HG03378 (cell line): ENCODE data around the gene FAT4.
A peak's percentile ranks its signal among the peaks of the same experiment; 100 is the strongest.

ENCODE experiments used
- ATAC-seq: cut with Tn5 transposase; IDR thresholded peaks from one replicate; pipeline ENCODE4 v1.9.1; 2021; ENCODE audit warnings: mild to moderate bottlenecking, moderate library complexity; ENCODE audit not compliant: unreplicated experiment

Gene FAT4, protein sequence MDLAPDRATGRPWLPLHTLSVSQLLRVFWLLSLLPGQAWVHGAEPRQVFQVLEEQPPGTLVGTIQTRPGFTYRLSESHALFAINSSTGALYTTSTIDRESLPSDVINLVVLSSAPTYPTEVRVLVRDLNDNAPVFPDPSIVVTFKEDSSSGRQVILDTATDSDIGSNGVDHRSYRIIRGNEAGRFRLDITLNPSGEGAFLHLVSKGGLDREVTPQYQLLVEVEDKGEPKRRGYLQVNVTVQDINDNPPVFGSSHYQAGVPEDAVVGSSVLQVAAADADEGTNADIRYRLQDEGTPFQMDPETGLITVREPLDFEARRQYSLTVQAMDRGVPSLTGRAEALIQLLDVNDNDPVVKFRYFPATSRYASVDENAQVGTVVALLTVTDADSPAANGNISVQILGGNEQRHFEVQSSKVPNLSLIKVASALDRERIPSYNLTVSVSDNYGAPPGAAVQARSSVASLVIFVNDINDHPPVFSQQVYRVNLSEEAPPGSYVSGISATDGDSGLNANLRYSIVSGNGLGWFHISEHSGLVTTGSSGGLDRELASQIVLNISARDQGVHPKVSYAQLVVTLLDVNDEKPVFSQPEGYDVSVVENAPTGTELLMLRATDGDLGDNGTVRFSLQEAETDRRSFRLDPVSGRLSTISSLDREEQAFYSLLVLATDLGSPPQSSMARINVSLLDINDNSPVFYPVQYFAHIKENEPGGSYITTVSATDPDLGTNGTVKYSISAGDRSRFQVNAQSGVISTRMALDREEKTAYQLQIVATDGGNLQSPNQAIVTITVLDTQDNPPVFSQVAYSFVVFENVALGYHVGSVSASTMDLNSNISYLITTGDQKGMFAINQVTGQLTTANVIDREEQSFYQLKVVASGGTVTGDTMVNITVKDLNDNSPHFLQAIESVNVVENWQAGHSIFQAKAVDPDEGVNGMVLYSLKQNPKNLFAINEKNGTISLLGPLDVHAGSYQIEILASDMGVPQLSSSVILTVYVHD (N-terminal part only)

DNA sequence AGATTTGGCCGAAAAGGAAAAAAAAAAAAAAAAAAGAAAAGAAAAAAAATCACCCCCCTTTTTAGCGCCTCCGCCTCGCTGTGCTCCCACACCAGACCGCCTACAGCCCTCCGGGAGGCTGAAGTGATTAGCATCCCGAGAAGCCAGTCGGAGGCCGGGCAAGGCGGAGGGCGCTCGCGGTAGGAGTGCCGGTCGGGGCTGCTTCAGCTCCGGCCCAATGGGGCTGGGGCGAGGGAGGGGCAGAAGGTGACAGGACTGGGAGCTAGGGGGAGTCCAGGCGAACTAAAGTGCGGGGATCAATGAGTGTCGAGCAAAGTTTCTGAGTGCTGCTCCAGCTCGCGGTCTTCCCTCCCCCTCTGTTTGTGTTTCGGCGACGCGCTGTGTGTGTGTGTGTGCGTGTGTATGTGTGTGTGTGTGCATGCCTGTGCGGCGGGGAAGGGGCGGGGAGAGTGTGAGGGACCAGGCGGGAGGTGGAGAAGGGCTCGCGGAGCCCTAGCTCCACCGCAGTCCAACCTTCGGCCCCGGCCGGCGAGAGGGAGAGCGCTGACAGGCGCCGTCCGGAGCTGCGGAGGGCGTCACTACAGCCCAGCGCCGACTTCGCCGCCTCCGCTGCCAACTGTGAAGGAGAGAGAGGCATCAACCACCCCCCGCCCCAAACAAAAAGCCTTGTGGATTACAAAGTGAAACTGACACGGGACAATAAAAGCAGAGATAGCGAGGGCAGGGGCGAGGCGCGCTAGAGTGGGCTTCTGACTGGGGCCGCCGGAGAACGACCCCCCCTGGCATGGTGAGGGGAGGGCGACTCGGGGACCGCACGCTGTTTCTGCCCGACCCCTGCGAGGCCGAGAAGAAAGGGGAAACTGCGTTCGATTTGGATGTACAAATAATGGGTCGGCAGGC, at the start of gene FAT4:
Gene FAT4 (plus strand): TSS at position 280 of the 900 bp plus-strand sequence. CDS start 1,457 bp downstream, outside the sequence.
- ATAC-seq: peak; percentile 72

DNA sequence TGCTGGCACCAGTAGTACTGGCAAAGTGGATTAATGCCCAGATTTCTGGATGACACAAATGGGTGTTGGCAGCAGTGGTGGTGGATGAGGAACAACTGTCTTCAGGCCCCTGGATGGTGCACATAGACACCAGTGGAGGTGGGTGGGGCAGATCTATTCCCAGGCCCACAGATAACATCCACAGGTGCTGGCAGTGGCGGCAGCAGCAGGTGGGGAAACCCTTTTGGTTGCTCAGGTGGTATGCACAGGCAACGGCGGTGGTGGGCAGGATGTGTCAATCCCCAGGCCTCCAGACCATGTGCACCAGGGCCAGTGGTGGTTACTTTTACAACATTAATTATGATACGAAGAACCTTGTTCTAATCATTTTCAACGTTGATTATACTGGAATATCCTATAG, 48.9 kb upstream of the FAT4 start:
- no peak for ATAC-seq

DNA sequence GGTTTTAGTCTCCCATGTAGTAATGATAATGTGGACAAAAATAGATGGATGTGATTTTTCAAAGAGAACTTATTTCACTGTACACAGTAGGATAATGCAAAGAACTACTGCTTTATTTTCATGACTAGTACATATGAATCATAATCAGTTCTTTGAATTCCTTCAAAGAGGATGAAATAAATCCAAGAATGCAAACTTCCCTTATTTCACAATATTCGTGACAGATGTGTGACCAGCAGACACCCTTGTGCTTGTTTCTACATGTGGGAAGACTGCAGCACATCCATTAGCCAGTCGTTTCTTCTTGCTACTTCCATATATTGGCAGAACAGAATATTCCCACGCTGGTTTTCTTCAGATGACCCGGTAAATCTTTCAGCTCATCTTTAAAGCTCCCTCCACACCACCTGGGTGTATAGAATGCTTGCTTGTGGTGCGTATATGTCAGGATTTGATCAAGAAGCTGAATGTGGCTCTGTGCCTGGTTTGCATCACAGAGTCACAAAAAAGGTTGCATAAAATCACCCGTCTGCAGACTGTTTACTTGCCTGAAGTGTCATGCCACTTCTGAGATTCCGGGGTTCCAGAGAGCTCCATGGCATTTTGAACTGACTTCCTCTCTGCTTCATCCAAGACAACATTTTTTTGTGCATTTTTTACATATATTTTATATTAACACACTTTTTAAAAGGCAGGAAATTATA, 47.7 kb upstream of the FAT4 start:
- no peak for ATAC-seq

DNA sequence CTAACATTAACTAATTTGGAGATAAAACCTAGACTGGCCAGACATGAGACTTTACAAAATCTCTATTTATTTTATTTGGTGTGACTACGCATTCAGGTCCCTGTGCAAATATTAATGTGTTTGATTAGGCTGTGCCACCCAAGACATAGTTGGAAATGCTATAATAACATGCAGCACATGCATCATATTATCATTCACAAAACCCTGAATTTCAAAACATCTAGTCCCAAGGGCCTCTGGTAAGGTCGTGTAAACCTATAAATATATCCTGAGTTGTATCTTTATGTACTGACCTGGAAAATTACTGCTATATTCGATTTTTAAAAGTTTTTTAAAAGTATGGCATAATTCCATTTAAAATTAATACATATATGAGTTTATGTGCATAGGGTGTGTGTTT, 47.1 kb upstream of the FAT4 start:
- ATAC-seq: no peak

DNA sequence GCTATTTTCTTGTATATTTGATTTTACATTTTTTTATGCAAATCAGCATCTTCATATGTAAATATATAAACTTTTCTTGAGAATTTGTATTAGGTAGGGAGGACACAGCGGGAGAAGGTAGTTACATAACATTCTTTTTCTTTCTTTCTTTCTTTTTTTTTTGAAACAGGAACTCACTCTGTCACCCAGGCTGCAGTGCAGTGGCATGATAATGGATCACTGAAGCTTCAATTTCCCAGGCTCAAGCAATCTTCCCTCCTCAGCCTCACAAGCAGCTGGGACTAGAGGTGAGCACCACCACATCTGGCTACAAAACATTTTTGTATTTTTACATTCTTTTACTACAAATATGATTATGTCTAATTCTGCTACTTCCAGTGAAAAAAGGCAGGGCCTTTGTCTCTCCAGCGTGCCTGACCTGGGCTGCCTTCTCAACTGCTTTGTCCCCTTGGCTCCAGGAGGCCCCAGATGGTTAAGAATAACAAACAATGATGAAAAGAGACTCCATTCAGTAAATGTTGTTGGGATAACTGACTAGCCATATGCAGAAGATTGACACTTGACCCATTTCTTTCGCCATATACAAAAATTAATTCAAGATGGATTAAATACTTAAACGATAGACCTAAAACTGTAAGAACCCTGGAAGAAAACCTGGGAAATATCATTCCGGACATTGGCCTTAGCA, 46.5 kb upstream of the FAT4 start:
- no peak for ATAC-seq

DNA sequence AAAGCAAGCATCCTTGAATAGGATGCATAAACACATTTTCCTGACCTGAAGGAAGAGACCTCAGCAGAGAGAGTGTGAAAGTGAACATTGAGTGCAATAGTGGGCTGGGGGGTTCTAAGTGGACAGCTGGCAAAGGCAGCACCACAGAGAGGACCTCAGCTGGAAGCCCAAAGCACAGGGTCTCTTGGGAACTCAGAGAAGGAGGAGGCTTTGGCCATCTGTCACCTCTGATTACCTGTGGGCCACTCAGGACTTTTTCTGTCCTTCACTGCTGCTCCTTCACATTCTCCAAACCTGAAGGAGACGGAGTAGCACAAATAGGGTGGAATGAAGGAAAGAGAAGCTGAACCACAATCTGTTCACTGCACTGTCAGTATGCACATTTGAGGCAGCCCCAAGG, 37.9 kb upstream of the FAT4 start:
- no peak for ATAC-seq

DNA sequence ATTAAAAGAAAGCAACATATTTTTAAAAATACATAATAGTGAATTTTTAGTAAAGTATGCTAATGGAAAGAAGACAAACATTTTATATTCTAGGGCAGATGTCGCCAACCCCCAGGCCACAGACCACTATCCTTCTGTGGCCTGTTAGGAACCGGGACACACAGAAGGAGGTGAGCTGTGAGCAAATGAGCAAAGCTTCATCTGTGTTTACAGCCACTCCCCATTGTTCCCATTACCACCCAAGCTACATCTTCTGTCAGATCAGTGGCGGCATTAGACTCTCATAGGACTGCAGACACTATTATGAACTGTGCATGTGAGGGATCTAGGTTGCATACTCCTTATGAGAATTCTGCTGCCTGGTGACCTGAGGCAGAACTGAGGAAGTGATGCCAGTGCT, 37.0 kb upstream of the FAT4 start:
- ATAC-seq: no peak

DNA sequence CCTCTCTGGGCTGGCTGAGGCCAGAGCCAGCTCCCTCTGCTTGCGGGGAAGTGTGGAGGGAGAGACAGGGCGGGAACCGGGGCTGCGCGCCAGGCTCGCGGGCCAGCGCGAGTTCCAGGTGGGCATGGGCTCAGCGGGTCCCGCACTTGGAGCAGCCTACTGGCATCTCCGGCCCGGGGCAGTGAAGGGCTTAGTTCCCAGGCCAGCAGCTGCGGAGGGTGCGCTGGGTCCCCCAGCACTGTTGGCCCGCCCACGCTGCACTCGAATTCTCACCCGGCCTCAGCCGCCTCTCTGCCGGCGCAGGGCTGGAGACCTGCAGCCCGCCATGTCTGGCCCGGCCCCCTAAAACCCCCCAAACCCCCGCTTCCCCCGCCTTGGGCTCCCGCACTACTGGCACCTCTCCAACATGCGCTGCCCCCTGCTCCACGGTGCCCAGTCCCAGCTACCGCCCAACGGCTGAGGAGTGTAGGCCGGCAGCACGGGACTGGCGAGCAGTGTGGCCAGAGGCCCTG, 33.8 kb upstream of the FAT4 start:
- ATAC-seq: no peak

DNA sequence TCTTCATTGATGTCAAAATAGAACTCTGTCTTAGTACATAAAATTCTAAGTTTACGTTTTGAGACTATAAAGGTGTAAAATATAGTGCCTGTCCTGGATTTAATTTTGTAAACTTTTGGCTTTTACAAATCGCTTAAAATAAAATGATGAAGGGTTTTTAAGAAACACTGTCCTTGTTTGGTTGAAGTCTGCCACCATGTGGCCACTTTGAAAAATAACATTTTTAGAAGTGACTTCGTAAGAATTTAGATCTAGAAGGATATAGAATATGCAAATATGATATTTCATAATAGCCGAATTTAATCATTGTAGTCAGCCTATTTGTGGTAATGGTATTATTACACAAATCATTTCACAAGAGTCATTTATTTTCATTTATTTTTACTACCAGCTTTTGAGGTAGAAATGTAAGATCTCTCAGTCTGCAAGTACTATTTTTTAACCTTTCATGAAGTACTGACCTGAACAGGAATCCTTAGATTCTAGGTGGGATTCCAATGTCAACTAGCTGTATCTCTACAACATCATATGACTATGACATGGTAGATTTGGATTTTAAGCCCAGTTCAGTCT, 31.0 kb upstream of the FAT4 start:
- no peak for ATAC-seq

DNA sequence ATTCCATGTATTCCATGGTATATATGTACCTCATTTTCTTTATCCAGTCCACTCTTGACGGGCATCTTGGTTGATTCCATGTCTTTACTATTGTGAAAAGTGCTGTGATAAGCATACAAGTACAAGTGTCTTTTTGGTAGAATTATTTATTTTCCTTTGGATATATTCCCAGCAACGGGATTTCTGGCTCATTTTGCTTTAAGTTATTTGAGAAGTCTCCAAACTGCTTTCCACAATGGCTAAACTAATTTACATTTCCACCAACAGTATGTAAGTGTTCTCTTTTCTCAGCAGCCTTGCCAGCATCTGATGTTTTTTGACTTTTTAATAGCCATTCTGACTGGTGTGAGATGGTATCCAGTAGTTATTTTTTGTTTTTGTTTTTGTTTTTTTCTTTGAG, 17.6 kb upstream of the FAT4 start:
- ATAC-seq: no peak

DNA sequence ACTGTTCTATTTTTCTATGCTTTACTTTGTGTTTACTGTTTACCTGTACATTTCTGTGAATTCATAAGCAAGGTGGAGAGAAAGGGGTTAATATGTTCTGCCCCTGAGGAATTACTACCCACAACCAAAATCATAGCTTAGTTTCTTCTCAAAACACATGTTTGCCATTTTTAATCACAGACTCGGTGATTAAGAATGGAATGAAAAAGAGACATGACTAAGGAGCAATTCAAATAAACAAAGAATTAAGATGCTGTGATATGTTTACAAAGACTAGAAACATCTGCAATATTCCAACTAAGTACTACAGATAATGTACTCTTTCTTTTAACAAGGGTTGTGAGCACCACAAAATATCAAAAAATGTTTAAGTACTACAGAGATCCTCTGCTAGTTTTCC, 11.7 kb upstream of the FAT4 start:
- ATAC-seq: no peak

DNA sequence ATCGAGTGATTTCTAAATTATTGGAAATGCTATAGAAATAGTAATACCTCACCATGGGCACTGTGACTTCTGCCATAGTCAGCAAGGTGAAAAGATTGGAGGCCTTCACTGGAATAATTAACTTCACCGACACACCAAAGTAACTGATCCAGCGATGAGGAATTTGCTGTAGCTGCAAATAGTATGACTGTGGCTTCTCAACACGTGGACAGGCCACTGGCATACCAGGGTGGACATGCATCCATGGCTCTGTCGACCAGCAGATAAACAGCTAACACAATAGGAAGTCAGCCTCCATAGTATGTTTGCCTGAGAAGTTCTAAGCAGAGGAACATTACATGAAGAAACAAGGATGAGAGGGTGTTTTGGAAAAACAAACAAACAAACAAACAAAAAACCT, 10.9 kb upstream of the FAT4 start:
- ATAC-seq: no peak

DNA sequence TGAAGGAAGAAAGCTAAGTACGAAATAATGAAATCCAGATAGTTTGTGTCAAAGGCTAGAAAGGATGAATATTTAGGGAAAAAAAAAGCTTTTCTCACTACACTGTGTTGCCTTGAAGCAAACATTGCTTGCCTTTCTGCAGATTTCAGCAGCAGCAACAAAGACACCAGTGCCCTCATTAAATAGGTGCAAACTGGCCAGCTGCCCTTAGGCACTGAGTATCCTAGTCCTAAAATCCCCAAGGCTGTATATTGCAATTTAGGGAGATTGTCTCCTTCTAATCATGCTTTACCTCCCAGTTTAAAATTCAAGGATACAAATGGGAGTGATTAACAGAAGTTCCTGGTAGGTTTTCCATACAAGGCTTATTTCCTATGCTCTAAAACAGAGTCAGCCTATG, 8.6 kb upstream of the FAT4 start:
- ATAC-seq: no peak

DNA sequence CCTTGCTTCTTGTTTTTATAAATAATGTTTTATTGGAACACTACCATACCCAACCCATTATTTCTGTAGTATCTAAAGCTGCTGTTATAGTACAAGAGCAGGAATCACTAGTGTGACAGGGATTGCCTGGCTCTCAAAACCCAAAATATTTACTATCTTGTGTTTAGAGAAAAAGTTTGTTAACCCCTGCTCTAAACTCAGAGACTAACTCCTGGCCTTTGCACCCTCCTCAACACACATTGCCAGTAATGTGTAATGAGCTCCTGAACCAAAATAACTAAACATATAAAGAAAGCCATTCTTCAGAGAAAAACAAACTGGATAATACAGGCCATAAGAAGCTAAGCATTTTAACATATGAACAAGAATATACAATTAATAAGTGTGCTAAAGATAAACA, 8.2 kb upstream of the FAT4 start:
- ATAC-seq: no peak

DNA sequence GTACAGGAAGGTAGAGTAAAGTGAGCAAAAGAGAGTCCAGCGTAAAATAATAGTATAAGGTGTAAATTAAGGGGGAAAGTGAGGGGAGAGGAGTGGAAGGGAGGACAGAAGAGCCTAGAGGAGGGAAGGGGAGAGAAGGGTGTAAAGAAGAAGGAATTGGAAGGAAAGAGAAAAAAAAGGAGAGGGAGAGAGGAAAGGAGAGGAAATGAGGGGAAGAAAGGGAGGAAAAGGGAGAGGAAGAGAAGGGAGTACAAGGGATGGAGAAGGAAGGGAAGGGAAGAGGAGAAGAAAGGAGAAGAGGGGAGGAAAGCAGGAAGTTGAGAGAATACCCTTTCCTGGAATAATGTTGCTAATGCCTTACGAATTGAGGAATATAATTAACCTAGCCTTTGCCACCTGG, 3.3 kb upstream of the FAT4 start:
- ATAC-seq: no peak

DNA sequence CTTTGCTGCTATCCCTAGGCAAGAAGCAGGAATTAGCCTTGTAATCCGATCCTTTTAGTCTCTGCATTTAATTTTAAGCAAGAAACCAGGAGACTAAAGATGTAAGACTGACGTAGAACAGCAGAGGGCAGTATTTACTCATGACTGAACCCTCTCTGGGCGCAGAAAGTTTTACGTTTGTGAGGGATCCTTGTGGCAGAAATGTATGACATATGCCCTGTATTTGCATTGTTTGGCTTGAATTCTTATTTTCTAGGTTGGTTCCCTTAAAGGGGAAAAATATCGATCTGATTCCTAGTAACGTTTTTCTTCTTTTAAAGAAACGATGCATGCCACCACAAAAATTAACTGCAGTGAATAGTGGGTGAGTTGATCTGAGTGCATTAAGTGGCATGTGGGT, 1.3 kb upstream of the FAT4 start:
- ATAC-seq: peak; percentile 70

DNA sequence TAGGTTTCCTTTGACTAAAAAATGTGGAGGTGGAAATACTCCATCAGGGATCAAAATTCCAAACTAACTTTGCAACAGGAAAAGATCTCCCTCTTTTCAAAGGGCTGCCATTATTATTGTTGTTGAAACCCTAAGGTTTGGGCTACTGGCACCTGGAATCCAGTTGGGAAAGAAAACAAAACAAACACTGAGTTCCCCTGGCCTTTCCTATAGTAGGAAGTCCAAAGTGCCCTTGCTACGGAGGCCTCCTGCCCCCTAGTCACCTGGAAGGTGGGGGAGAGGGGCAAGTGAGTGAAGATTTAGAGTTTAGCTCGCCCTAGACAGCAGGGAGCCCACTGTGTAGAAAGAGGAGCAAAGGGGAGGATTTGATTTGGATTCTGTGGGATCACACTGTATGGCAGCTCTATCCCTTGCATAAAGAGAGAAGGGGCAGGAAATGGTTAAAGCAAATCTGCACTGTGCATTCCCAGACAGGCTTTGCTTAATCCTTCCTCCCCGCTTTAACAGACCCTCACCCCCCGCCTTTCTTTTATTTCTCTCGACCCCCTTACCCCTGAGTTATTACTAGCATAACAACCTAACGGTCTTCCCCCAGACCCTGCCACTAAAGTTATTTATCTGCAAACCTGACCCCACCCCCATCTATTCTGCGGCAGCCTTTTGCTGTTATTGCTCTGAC, 627 bp upstream of the FAT4 start:
- no peak for ATAC-seq

DNA sequence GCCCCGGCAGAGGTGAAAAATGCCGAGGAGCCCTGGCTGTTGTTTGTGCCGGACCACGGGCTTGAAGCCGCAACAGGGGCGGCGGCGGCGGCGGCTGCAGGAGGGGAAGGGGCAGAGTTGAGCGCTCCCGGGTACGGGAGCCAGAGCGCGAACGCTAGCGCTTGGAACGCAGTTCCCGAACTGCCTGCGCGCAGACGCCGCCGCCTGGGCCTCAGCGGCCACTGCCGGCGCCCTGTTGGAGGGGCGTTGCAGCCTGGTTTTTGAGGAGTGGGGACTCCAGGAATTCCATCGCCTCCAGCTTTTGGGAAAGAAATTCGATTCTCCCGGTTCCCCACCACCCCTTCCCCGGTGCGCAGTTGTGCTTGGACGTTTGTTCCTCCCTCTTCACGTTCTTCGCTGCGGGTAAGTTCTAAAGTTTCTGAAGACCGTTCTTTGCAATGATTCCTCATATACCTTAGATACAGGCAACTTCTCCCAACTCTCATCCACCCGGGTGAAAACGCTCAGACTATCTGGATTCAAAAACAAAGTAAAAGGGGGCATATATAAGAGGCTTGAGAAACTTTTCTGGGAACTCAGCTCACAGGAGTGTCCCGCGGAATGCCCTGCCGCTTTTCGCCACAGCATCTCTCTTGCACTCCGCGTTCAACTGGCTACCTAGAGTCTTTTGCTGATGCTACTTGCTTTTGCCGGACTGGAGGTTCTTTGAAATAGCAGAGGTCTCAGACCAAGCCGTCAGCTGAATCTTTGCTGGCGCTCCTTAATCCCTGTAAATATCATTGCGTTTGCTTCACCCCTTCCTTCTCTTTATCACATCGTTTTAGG, 1.0 kb downstream of the FAT4 start:
- no peak for ATAC-seq
